ENCODE results near the gene UBAP2L. TPM values are rescaled to one million over a fixed set of nuclear protein-coding genes. Genes with fewer than 3 reads are reported as not detected.

Gene UBAP2L
- total and polyA plus RNA-seq, 9 of the 15 experiments (the other 6 are each of a cell fraction or from before 2014, with no cell fraction given): 75.0 to 245 (median 119) TPM

DNA sequence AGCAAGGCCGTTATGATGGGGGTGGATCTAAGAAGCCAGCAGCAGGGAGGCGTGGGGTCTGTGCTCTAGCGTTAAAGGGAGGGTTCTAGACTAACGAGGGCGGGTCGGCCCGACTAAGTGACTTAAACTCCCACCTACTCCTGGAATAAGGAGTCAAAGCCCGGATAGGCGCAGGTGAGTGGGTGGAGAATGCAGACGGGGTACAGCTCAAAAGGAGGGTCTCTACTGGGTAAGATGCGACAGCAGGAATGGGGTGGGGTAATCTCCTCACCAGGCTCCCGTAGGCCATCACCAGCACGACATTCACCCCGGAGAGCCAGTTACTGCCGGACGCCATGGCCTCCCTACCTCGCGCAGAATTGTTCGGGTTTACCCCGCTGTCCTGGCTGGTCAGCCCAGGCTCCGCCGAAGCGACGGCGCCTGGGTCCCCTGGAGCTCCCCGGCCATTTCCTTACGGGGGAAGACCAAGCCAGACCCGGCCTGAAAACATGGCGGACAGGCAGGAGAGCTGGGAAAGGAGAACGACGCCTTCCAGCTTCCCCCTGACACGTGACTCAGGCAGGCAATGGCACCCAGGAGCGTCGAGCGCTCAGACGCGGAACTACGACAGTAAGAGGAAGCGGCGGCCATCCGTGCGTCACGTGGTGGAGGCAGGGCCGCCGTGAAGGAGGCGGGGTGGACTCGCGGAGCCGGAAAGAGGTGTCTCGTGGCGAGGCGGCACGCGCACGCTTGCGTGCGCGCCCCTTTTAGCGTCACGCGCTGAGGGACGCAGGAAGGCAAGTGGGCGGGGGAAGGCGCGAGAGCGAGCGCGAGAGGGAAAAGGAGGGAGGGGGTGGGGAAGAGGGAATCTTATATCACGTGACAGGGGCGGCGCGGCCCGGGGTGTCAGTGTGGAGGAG, at the start of gene UBAP2L (continued):
- TF ChIP-seq TSHZ1 (CRISPR knock-in tag; IDR thresholded peaks at IDR 0.05) (no peak), HMG20A (CRISPR knock-in tag; conservative IDR thresholded peaks at IDR 0.05) (no peak), MXI1 (IDR thresholded peaks at IDR 0.05; ENCODE audit: low read depth, low read length) (peak; percentile 75; the same call in 1 of the 2 replicates), ZC3H8 (IDR thresholded peaks at IDR 0.05) (no peak), E2F4 (CRISPR knock-in tag; IDR thresholded peaks at IDR 0.05; ENCODE audit: low read depth) (no peak; the same call in 1 of the 2 replicates), GMEB1 (CRISPR knock-in tag; IDR thresholded peaks at IDR 0.05) (peak; percentile 98), STAT5A (IDR thresholded peaks at IDR 0.05; ENCODE audit: borderline replicate concordance, low read length) (no peak), WHSC1 (IDR thresholded peaks at IDR 0.05; ENCODE audit: low read length) (no peak), TFAM (CRISPR knock-in tag; conservative IDR thresholded peaks at IDR 0.05) (no peak), NFXL1 (CRISPR knock-in tag; IDR thresholded peaks at IDR 0.05) (no peak), ZBTB26 (CRISPR knock-in tag; IDR thresholded peaks at IDR 0.05) (no peak)
- TF ChIP-seq, protein P1, sequence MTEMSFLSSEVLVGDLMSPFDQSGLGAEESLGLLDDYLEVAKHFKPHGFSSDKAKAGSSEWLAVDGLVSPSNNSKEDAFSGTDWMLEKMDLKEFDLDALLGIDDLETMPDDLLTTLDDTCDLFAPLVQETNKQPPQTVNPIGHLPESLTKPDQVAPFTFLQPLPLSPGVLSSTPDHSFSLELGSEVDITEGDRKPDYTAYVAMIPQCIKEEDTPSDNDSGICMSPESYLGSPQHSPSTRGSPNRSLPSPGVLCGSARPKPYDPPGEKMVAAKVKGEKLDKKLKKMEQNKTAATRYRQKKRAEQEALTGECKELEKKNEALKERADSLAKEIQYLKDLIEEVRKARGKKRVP (CRISPR knock-in tag; IDR thresholded peaks at IDR 0.05): peak; percentile 5; the same call in 1 of the 2 replicates
- TF ChIP-seq, protein P2, sequence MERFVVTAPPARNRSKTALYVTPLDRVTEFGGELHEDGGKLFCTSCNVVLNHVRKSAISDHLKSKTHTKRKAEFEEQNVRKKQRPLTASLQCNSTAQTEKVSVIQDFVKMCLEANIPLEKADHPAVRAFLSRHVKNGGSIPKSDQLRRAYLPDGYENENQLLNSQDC (CRISPR knock-in tag; IDR thresholded peaks at IDR 0.05): no peak
- TF ChIP-seq, protein P3, sequence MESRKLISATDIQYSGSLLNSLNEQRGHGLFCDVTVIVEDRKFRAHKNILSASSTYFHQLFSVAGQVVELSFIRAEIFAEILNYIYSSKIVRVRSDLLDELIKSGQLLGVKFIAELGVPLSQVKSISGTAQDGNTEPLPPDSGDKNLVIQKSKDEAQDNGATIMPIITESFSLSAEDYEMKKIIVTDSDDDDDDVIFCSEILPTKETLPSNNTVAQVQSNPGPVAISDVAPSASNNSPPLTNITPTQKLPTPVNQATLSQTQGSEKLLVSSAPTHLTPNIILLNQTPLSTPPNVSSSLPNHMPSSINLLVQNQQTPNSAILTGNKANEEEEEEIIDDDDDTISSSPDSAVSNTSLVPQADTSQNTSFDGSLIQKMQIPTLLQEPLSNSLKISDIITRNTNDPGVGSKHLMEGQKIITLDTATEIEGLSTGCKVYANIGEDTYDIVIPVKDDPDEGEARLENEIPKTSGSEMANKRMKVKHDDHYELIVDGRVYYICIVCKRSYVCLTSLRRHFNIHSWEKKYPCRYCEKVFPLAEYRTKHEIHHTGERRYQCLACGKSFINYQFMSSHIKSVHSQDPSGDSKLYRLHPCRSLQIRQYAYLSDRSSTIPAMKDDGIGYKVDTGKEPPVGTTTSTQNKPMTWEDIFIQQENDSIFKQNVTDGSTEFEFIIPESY (CRISPR knock-in tag; IDR thresholded peaks at IDR 0.05): no peak
- TF ChIP-seq, protein P4, sequence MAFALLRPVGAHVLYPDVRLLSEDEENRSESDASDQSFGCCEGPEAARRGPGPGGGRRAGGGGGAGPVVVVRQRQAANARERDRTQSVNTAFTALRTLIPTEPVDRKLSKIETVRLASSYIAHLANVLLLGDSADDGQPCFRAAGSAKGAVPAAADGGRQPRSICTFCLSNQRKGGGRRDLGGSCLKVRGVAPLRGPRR (CRISPR knock-in tag; IDR thresholded peaks at IDR 0.05): no peak
